Measurements from ENCODE around the gene SLC46A1. TPM values are rescaled to one million over a fixed set of nuclear protein-coding genes. Genes with fewer than 3 reads are reported as not detected.

The SLC46A1 gene
- total and polyA plus RNA-seq, 10 of the 15 experiments (the other 5 are each of a cell fraction or from before 2014, with no cell fraction given): 1.7 to 6.9 (median 4.0) TPM

GRCh38 chr17:28367641-28368305, 38.2 kb downstream of the SLC46A1 start:
- intact Hi-C loops (cut with micrococcal nuclease; ENCODE audit: unreplicated experiment) (no loop called here), in situ Hi-C loops (cut with MboI) (no loop called here)
- Histone ChIP-seq H3K9me3 (replicated peaks; ENCODE audit: control insufficient read depth, insufficient read depth, low read length) (no peaks in the 10 kb centered on the region), H3K4me2 (ENCODE audit: control insufficient read depth, insufficient read depth) (no peak overlapping the region), H3K9ac (ENCODE audit: control insufficient read depth, insufficient read depth, low read length) (no peak overlapping the region), H3K27ac (ENCODE audit: control insufficient read depth, insufficient read depth) (no peak overlapping the region), H3K36me3 (ENCODE audit: control insufficient read depth in 2 of 2, insufficient read depth in 2 of 2, low read length in 1 of 2) (no peaks in the 10 kb centered on the region; a peak in 1 of 4 replicates), H3K27me3 (replicated peaks in 1 of 2; ENCODE audit: control insufficient read depth in 2 of 2, insufficient read depth in 2 of 2, low read length in 1 of 2) (no peaks in the 10 kb centered on the region), H2AFZ (ENCODE audit: control insufficient read depth, low read depth, low read length) (no peak overlapping the region), H3K79me2 (ENCODE audit: control insufficient read depth, insufficient read depth, low read length) (peaks cover 1% of the 10 kb centered on the region; the same call in 1 of the 2 replicates), H3K4me1 (ENCODE audit: control insufficient read depth, insufficient read depth, low read length) (peaks cover 3% of the 10 kb centered on the region; the same call in 1 of the 2 replicates), H4K20me1 (ENCODE audit: control insufficient read depth, insufficient read depth) (no peaks in the 10 kb centered on the region), H3K4me3 (no peak overlapping the region)
- DNase-seq (ENCODE audit: low read depth, low spot score) (no peak), ATAC-seq (no peak), FAIRE-seq (no peak)
- TF ChIP-seq CREB1 (IDR thresholded peaks at IDR 0.05; ENCODE audit: low read depth) (no peak), BCL3 (IDR thresholded peaks at IDR 0.05; ENCODE audit: borderline replicate concordance, insufficient read depth, low read depth, low read length, poor library complexity, severe bottlenecking) (peak; percentile 4), CUX1 (IDR thresholded peaks at IDR 0.05; ENCODE audit: insufficient replicate concordance, low read depth, low read length) (no peak), IRF5 (IDR thresholded peaks at IDR 0.05; ENCODE audit: borderline replicate concordance) (no peak), BACH1 (IDR thresholded peaks at IDR 0.05; ENCODE audit: borderline replicate concordance) (no peak), PRDM15 (CRISPR knock-in tag; IDR thresholded peaks at IDR 0.05) (no peak)
- ChIA-PET POLR2A (interaction anchor here (0.6 kb wide), 1 partner anchor 119 kb away, joined by 7 read pairs; no protein-coding TSS in a partner anchor), SMC1A (ENCODE audit: uncharacterized antibody, unreplicated experiment) (interaction anchor here (0.9 kb wide), 1 partner anchor 10 kb away, joined by 4 read pairs; the partner anchor contains the start of gene POLDIP2), CTCF (no interaction called here), RAD21 (ENCODE audit: unreplicated experiment) (no interaction called here)
- BruUV-seq (replicated peaks): no TSS peak
- WGBS (ENCODE audit: insufficient coverage, insufficient replicate concordance, low lambda C conversion rate, missing lambda C conversion rate): 86% methylated on average over 20 of the region's 21 CpGs
